A673 (cell line): Measurements from ENCODE around the gene DPYSL5. TPM values are rescaled to one million over a fixed set of nuclear protein-coding genes. Genes with fewer than 3 reads are reported as not detected.

Experiments
- BruUV-seq: library from RNA; stranded (reverse); fragments of 400-500 nt; replicated peaks from 2 replicates; lab custom pipeline; 2021; lab: Mats Ljungman, UMichigan
- CTCF ChIA-PET: fragments of 300-600 bp; sonication (Branson Sonifier 250); formaldehyde crosslinking; loops from one replicate; lab custom pipeline; 2022; ENCODE audit warnings: antibody characterized with exemption; lab: Charles Lee
- POLR2A ChIA-PET: fragments of 300-600 bp; sonication (Branson Sonifier 250); formaldehyde crosslinking; loops from one replicate; lab custom pipeline; 2022; ENCODE audit warnings: antibody characterized with exemption; ENCODE audit not compliant: low non-redundant PET; lab: Charles Lee
- DNase-seq: peaks from one replicate; pipeline ENCODE4 v3.0.0-alpha.2; 2015; ENCODE audit warnings: low spot score
- H3K27ac ChIP-seq: fragments of 200-600 bp; sonication (generic); 2 replicates; pipeline ENCODE4 v1.5.1; 2016; ENCODE audit warnings: mixed run types, low read depth, mild to moderate bottlenecking, mixed read lengths, antibody characterized with exemption, low read length; ENCODE audit not compliant: poor library complexity, severe bottlenecking
- H3K27me3 ChIP-seq: fragments of 200-600 bp; sonication (generic); replicated peaks from 2 replicates; pipeline ENCODE4 v1.6.1; 2017; ENCODE audit warnings: mixed run types, low read depth, mild to moderate bottlenecking, mixed read lengths, antibody characterized with exemption, low read length; ENCODE audit not compliant: insufficient read depth, poor library complexity
- H3K36me3 ChIP-seq: fragments of 200-600 bp; sonication (generic); 2 replicates; pipeline ENCODE4 v1.6.1; 2016; ENCODE audit warnings: mixed run types, mild to moderate bottlenecking, mixed read lengths, antibody characterized with exemption, low read length; ENCODE audit not compliant: insufficient read depth, poor library complexity, severe bottlenecking
- H3K4me1 ChIP-seq: fragments of 200-600 bp; sonication (generic); 2 replicates; pipeline ENCODE4 v1.6.1; 2017; ENCODE audit warnings: mixed run types, mild to moderate bottlenecking, mixed read lengths, antibody characterized with exemption, low read length; ENCODE audit not compliant: insufficient read depth, poor library complexity, severe bottlenecking
- H3K4me3 ChIP-seq: fragments of 200-600 bp; sonication (generic); 2 replicates; pipeline ENCODE4 v1.5.1; 2016; ENCODE audit warnings: low read depth, mixed run types, mild to moderate bottlenecking, mixed read lengths, low read length; ENCODE audit not compliant: poor library complexity, severe bottlenecking
- H3K9me3 ChIP-seq: fragments of 200-600 bp; sonication (generic); 2 replicates; pipeline ENCODE4 v1.6.1; 2016; ENCODE audit warnings: mixed run types, low read depth, mild to moderate bottlenecking, mixed read lengths, antibody characterized with exemption, low read length; ENCODE audit not compliant: poor library complexity, severe bottlenecking
- CTCF ChIP-seq: fragments of 300-800, 200-600 bp; sonication (generic); conservative IDR thresholded peaks from 2 replicates; pipeline ENCODE4 v1.5.1; 2017; ENCODE audit warnings: low read depth, mild to moderate bottlenecking, antibody characterized with exemption, low read length, moderate library complexity, mixed read lengths
- EZH2 ChIP-seq: fragments of 200-600 bp; sonication (generic); IDR thresholded peaks from 2 replicates; pipeline ENCODE4 v1.6.1; 2017; ENCODE audit warnings: borderline replicate concordance, low read depth, mild to moderate bottlenecking, mixed read lengths, antibody characterized with exemption, low read length; ENCODE audit not compliant: poor library complexity, severe bottlenecking
- intact Hi-C: fragments of 100-400 bp; cut with micrococcal nuclease; formaldehyde crosslinking; loops from one replicate; pipeline ENCODE4 v1.10.0; 2022; ENCODE audit not compliant: unreplicated experiment
- total RNA-seq: library from RNA; stranded (reverse); gene quantifications from 2 replicates; pipeline ENCODE4 v1.2.3, GENCODE V29; 2021

Gene DPYSL5
- total RNA-seq, 1 experiment from 2014 or later = 110 TPM

DNA sequence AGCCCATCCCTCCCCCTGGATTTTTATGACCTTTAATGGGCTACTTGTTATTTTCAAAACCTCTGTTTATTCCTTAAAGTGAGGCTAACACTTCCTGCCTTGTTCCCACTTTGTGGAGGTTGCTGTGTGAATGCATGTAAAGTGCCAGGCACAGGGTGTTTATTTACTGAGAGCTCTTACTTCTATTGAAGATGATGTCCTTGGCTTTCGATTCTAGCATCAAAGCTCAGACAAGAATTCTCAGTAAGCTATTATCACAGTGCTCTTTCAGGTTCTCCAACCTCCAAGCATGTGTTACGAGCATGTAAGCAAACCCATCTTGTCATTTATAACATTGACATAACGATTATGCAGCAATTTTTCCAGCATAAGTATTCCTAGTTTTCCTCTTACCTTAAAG lies 44.2 kb downstream of the DPYSL5 start:
- intact Hi-C loops = no loop called here
- Histone ChIP-seq H3K27ac (no peak overlapping the region), H3K9me3 (peaks cover 7% of the 10 kb centered on the region), H3K36me3 (no peaks in the 10 kb centered on the region), H3K27me3 (no peaks in the 10 kb centered on the region), H3K4me1 (no peaks in the 10 kb centered on the region), H3K4me3 (no peak overlapping the region)
- ChIA-PET CTCF (no interaction called here), POLR2A (no interaction called here)
- TF ChIP-seq CTCF = no peak
- no peak for TF ChIP-seq EZH2
- no peak for DNase-seq
- BruUV-seq = no TSS peak

DNA sequence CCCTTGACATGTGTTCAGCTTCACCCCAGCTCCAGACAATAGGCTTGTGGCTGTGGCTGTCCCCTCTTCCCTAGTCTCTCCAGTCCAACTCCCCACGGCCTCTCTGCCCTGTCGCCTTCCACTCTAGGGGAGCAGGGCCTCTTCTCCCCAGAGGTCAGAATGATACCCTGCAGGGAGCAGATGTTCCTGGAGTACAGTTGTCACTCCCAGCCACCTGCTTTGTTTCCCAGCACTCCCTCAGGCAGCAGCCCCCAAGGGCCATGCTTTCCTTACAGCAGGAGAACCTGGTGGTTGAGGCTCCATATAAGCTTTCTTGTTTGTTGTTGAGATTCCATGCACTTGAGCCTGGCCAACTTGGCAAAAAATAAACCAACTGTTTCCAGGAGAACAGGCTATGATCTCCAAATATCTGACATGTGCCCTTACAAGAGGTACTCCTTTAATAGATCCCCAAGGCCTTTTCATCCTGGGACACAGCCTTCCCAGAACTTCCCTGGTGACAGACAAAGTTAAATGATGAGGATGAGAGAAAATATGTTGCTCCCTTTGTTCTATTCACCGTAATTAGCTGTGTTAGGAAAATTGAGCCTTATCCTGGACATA lies 45.1 kb downstream of the DPYSL5 start:
- Histone ChIP-seq H3K4me3 (no peak overlapping the region), H3K9me3 (peaks cover 7% of the 10 kb centered on the region), H3K36me3 (no peaks in the 10 kb centered on the region), H3K27me3 (no peaks in the 10 kb centered on the region), H3K27ac (no peak overlapping the region), H3K4me1 (no peaks in the 10 kb centered on the region)
- intact Hi-C loops = no loop called here
- BruUV-seq = no TSS peak
- CTCF ChIA-PET = no interaction called here
- POLR2A ChIA-PET = no interaction called here
- TF ChIP-seq EZH2 (no peak), CTCF (no peak)
- no peak for DNase-seq

DNA sequence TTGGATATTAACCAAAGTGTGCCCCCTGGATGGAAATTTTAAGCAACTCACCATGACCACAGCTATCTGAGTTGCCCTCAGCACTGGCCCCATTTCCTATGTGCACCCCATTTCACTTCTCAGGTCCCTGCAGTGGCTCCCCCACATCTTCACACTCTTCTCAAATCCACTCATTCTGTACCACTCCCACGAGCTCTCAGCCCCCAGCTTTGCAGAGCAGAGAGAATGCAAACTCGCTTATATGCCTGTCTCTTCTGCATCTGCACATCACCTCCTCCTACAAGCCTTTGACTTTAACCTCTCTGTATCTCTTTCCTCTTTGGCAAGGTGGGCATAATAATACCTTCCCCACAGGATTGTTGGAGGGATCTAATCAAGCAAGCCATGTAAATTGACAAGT lies 46.2 kb downstream of the DPYSL5 start:
- no TSS peak for BruUV-seq
- H3K36me3 ChIP-seq = peaks cover 5% of the 10 kb centered on the region
- TF ChIP-seq CTCF (no peak), EZH2 (no peak)
- no peaks in the 10 kb centered on the region for H3K4me1 ChIP-seq
- peaks cover 7% of the 10 kb centered on the region for H3K9me3 ChIP-seq
- no peak overlapping the region for H3K4me3 ChIP-seq
- no peak overlapping the region for H3K27ac ChIP-seq
- ChIA-PET POLR2A (no interaction called here), CTCF (no interaction called here)
- DNase-seq = no peak
- no peaks in the 10 kb centered on the region for H3K27me3 ChIP-seq
- intact Hi-C loops = no loop called here
